A549 (cell line): ENCODE data around the gene CYLD.

Experiments used
- JUNB ChIP-seq: fragments of >200 bp; sonication (Bioruptor Twin); formaldehyde crosslinking; IDR thresholded peaks from 2 replicates; pipeline ENCODE4 v1.6.1; 2016
- RARB ChIP-seq: fragments of 250-450 bp; sonication (Bioruptor Pico); IDR thresholded peaks from 2 replicates; pipeline ENCODE4 v1.8.0; 2021; ENCODE audit warnings: mild to moderate bottlenecking, moderate library complexity
- SREBF2 ChIP-seq: fragments of 450-650 bp; IDR thresholded peaks from 2 replicates; pipeline ENCODE4 v1.6.1; 2014; ENCODE audit warnings: mild to moderate bottlenecking, moderate library complexity
- TF ChIP-seq, protein P1 (sequence below): fragments of 450-650 bp; IDR thresholded peaks from 2 replicates; pipeline ENCODE4 v1.6.1; 2014; ENCODE audit warnings: antibody characterized with exemption
- TF ChIP-seq, protein P2 (sequence below): fragments of >200 bp; sonication (Bioruptor Twin); formaldehyde crosslinking; IDR thresholded peaks from 3 replicates; pipeline ENCODE4 v1.5.1; 2016

DNA sequence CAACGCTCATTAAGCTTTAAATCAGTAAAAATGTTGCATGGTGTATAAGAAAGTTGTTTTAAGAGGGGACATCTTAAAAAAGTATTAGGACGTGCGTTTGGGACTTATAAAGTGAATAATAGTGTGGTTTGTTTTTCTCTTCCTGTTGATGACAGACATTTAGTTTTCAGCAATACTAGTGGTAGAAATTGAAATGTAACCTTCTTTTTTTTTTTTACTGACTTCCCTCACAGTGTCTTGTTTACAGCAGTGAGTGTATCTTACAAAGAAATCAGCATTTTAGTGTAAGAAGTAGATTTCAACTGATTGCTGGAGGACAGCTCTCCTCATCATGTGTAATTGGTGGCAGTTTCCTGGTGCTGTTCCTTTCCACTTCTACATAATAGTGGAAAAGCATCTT is 39.6 kb downstream of the CYLD start:
- TF ChIP-seq SREBF2, result no peak
- TF ChIP-seq RARB (CRISPR knock-in tag), result no peak
- TF ChIP-seq, protein P1, sequence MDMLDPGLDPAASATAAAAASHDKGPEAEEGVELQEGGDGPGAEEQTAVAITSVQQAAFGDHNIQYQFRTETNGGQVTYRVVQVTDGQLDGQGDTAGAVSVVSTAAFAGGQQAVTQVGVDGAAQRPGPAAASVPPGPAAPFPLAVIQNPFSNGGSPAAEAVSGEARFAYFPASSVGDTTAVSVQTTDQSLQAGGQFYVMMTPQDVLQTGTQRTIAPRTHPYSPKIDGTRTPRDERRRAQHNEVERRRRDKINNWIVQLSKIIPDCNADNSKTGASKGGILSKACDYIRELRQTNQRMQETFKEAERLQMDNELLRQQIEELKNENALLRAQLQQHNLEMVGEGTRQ, result no peak
- TF ChIP-seq, protein P2, sequence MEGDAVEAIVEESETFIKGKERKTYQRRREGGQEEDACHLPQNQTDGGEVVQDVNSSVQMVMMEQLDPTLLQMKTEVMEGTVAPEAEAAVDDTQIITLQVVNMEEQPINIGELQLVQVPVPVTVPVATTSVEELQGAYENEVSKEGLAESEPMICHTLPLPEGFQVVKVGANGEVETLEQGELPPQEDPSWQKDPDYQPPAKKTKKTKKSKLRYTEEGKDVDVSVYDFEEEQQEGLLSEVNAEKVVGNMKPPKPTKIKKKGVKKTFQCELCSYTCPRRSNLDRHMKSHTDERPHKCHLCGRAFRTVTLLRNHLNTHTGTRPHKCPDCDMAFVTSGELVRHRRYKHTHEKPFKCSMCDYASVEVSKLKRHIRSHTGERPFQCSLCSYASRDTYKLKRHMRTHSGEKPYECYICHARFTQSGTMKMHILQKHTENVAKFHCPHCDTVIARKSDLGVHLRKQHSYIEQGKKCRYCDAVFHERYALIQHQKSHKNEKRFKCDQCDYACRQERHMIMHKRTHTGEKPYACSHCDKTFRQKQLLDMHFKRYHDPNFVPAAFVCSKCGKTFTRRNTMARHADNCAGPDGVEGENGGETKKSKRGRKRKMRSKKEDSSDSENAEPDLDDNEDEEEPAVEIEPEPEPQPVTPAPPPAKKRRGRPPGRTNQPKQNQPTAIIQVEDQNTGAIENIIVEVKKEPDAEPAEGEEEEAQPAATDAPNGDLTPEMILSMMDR, result no peak
- TF ChIP-seq JUNB, result no peak
